Lower leg skin (tissue), 4 donors: ENCODE data around the gene KLHDC4. TPM values are rescaled to one million over a fixed set of nuclear protein-coding genes. Genes with fewer than 3 reads are reported as not detected.

Experiments used
- DNase-seq, 2 donors: peaks; one replicate each; pipeline ENCODE4 v3.0.0-alpha.2; 2019; ENCODE audit warnings: low spot score in 2 of 2
- H3K4me3 ChIP-seq: fragments of 200-600 bp; sonication (generic); 2 replicates; pipeline ENCODE4 v1.5.1; 2017; ENCODE audit warnings: mild to moderate bottlenecking, low read depth; ENCODE audit not compliant: poor library complexity, severe bottlenecking
- POLR2A ChIP-seq, 2 donors: fragments of 450-650 bp; IDR thresholded peaks; one replicate each; pipeline ENCODE4 v1.6.1; 2016 to 2017; ENCODE audit warnings: antibody characterized with exemption in 2 of 2, mild to moderate bottlenecking in 1 of 2, moderate library complexity in 1 of 2
- WGBS, 2 donors: methylation state at CpG; one replicate each; pipeline ENCODE4 v1.1.5; 2018; 5-methylcytosine and 5-hydroxymethylcytosine counted together
- intact Hi-C: fragments of 100-400 bp; cut with DNase I; formaldehyde crosslinking; loops from one replicate; pipeline ENCODE4 v1.15.0; 2023; ENCODE audit warnings: low total_unique reads
- total RNA-seq, 4 donors: library from RNA; depleted of rRNA; stranded (reverse); fragments of >200 nt; gene quantifications; one replicate each; pipeline ENCODE4 v1.1.0, GENCODE V29; 2016
- TF ChIP-seq, protein P1 (sequence below), 3 donors: fragments of 450-650 bp; IDR thresholded peaks; one replicate each; pipeline ENCODE4 v1.5.1; 2016; ENCODE audit warnings: antibody characterized with exemption in 3 of 3, mild to moderate bottlenecking in 3 of 3, moderate library complexity in 2 of 3

KLHDC4 gene
- total RNA-seq, 4 donors from 2014 or later: 25.8 to 70.0 (median 38.1) TPM

- no peak overlapping the region for H3K4me3 ChIP-seq
- DNase-seq: no peak
- intact Hi-C loops: no loop called here
- no peak for TF ChIP-seq POLR2A (IDR thresholded peaks at IDR 0.05)
- TF ChIP-seq, protein P1, sequence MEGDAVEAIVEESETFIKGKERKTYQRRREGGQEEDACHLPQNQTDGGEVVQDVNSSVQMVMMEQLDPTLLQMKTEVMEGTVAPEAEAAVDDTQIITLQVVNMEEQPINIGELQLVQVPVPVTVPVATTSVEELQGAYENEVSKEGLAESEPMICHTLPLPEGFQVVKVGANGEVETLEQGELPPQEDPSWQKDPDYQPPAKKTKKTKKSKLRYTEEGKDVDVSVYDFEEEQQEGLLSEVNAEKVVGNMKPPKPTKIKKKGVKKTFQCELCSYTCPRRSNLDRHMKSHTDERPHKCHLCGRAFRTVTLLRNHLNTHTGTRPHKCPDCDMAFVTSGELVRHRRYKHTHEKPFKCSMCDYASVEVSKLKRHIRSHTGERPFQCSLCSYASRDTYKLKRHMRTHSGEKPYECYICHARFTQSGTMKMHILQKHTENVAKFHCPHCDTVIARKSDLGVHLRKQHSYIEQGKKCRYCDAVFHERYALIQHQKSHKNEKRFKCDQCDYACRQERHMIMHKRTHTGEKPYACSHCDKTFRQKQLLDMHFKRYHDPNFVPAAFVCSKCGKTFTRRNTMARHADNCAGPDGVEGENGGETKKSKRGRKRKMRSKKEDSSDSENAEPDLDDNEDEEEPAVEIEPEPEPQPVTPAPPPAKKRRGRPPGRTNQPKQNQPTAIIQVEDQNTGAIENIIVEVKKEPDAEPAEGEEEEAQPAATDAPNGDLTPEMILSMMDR (IDR thresholded peaks at IDR 0.05): no peak
- WGBS, 2 donors: 85 to 93% methylated on average over 6 of the region's 6 CpGs
Measured at GRCh38 chr16:87800497-87800896, 34.7 kb upstream of the KLHDC4 start.

GRCh38 chr16:87795336-87795735, 29.6 kb upstream of the KLHDC4 start:
- no peak overlapping the region for H3K4me3 ChIP-seq
- 87 to 89% methylated on average over 7 to 9 of the region's 12 CpGs for WGBS, 2 donors
- intact Hi-C loops: no loop called here
- TF ChIP-seq, protein P1 (IDR thresholded peaks at IDR 0.05): no peak
- TF ChIP-seq POLR2A (IDR thresholded peaks at IDR 0.05): no peak
- DNase-seq: no peak

- no peak overlapping the region for H3K4me3 ChIP-seq
- no peak for DNase-seq
- intact Hi-C loops: no loop called here
- 84 to 94% methylated on average over 14 of the region's 14 CpGs for WGBS, 2 donors
- TF ChIP-seq POLR2A (IDR thresholded peaks at IDR 0.05): no peak
- TF ChIP-seq, protein P1 (IDR thresholded peaks at IDR 0.05): no peak
Measured at GRCh38 chr16:87794485-87795078, 28.8 kb upstream of the KLHDC4 start.

- H3K4me3 ChIP-seq: no peak overlapping the region
- intact Hi-C loops: no loop called here
- TF ChIP-seq POLR2A (IDR thresholded peaks at IDR 0.05): no peak
- TF ChIP-seq, protein P1 (IDR thresholded peaks at IDR 0.05): no peak
- 91 to 92% methylated on average over 7 of the region's 7 CpGs for WGBS, 2 donors
- DNase-seq: no peak
Measured at GRCh38 chr16:87792205-87792565, 26.4 kb upstream of the KLHDC4 start.

- 79 to 81% methylated on average over 31 of the region's 32 CpGs for WGBS, 2 donors
- intact Hi-C loops: no loop called here
- TF ChIP-seq POLR2A (IDR thresholded peaks at IDR 0.05): no peak
- TF ChIP-seq, protein P1 (IDR thresholded peaks at IDR 0.05): no peak
- no peak for DNase-seq
- no peak overlapping the region for H3K4me3 ChIP-seq
Measured at GRCh38 chr16:87791295-87792204, 25.8 kb upstream of the KLHDC4 start.
